Calu3 (cell line): ENCODE results near the gene SLC7A6. TPM values are rescaled to one million over a fixed set of nuclear protein-coding genes. Genes with fewer than 3 reads are reported as not detected.

ENCODE experiments used
- BruUV-seq: library from RNA; stranded (reverse); fragments of 400-500 nt; replicated peaks from 2 replicates; lab custom pipeline; 2021; lab: Mats Ljungman, UMichigan
- CTCF ChIA-PET: fragments of 300-600 bp; sonication (Branson Sonifier 250); formaldehyde crosslinking; loops from one replicate; lab custom pipeline; 2022; ENCODE audit warnings: antibody characterized with exemption; lab: Charles Lee
- DNase-seq: peaks from one replicate; pipeline ENCODE4 v3.0.0; 2022
- H3K27ac Mint-ChIP-seq: one replicate; pipeline ENCODE4 v1.8.0; 2022; ENCODE audit warnings: mixed read lengths; ENCODE audit not compliant: unreplicated experiment
- H3K27me3 Mint-ChIP-seq: one replicate; pipeline ENCODE4 v1.8.0; 2022; ENCODE audit warnings: mixed read lengths; ENCODE audit not compliant: unreplicated experiment
- H3K36me3 Mint-ChIP-seq: one replicate; pipeline ENCODE4 v1.8.0; 2022; ENCODE audit warnings: mild to moderate bottlenecking, moderate library complexity, mixed read lengths; ENCODE audit not compliant: insufficient read depth, unreplicated experiment
- H3K4me1 Mint-ChIP-seq: one replicate; pipeline ENCODE4 v1.8.0; 2022; ENCODE audit warnings: mild to moderate bottlenecking, low read depth, mixed read lengths; ENCODE audit not compliant: unreplicated experiment
- H3K4me3 Mint-ChIP-seq: one replicate; pipeline ENCODE4 v1.8.0; 2022; ENCODE audit warnings: mild to moderate bottlenecking, low read depth, moderate library complexity, mixed read lengths; ENCODE audit not compliant: unreplicated experiment
- H3K9me3 Mint-ChIP-seq: one replicate; pipeline ENCODE4 v1.8.0; 2022; ENCODE audit warnings: low read depth, mixed read lengths; ENCODE audit not compliant: unreplicated experiment
- intact Hi-C: fragments of 100-400 bp; cut with micrococcal nuclease; formaldehyde crosslinking; loops from one replicate; pipeline ENCODE4 v1.10.0; 2022; ENCODE audit not compliant: unreplicated experiment
- total RNA-seq: library from RNA; stranded (reverse); gene quantifications from 2 replicates; pipeline ENCODE4 v1.2.3, GENCODE V29; 2022
- TF ChIP-seq, protein P1 (sequence below): fragments of 200-600 bp; IDR thresholded peaks from one replicate; pipeline ENCODE4 v1.8.0; 2022; ENCODE audit warnings: antibody characterized with exemption; ENCODE audit not compliant: unreplicated experiment

SLC7A6 gene
- total RNA-seq, 1 experiment from 2014 or later = 45.4 TPM

GRCh38 chr16:68284847-68285246, 20.5 kb downstream of the SLC7A6 start:
- H3K4me1 Mint-ChIP-seq = no peaks in the 10 kb centered on the region
- intact Hi-C loops = loop anchor here (1.0 kb wide), 1 partner anchor 19 kb away; no protein-coding TSS in a partner anchor
- CTCF ChIA-PET = interaction anchor here (0.6 kb wide), 1 partner anchor 20 kb away, joined by 4 read pairs; no protein-coding TSS in a partner anchor

DNA sequence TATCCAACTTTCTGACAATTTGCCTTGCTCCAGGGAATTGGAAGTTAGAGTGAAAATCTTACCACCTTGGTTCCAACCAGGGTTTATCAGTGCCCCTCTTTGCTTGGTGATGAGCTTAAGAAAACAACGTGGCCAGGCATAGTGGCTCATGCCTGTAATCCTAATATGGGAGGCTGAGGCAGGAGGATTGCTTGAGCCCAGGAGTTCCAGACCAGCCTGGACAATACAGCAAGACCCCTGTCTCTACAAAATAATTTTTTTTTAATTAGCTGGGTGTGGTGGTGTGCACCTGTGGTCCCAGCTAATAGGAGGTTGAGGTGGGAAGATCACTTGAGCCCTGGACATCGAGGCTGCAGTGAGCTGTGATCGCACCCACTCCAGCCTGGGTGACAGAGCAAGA, 21.4 kb downstream of the SLC7A6 start:
- CTCF ChIA-PET = interaction anchor here (0.7 to 1.5 kb wide), 2 partner anchors 11 to 15 kb away, joined by 3 to 7 read pairs; no protein-coding TSS in a partner anchor
- intact Hi-C loops = no loop called here
- Mint-ChIP-seq H3K4me3 (no peak overlapping the region), H3K4me1 (no peaks in the 10 kb centered on the region), H3K9me3 (no peaks in the 10 kb centered on the region), H3K27me3 (no peaks in the 10 kb centered on the region), H3K36me3 (peaks cover 19% of the 10 kb centered on the region), H3K27ac (no peak overlapping the region)
- TF ChIP-seq, protein P1, sequence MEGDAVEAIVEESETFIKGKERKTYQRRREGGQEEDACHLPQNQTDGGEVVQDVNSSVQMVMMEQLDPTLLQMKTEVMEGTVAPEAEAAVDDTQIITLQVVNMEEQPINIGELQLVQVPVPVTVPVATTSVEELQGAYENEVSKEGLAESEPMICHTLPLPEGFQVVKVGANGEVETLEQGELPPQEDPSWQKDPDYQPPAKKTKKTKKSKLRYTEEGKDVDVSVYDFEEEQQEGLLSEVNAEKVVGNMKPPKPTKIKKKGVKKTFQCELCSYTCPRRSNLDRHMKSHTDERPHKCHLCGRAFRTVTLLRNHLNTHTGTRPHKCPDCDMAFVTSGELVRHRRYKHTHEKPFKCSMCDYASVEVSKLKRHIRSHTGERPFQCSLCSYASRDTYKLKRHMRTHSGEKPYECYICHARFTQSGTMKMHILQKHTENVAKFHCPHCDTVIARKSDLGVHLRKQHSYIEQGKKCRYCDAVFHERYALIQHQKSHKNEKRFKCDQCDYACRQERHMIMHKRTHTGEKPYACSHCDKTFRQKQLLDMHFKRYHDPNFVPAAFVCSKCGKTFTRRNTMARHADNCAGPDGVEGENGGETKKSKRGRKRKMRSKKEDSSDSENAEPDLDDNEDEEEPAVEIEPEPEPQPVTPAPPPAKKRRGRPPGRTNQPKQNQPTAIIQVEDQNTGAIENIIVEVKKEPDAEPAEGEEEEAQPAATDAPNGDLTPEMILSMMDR = no peak
- no TSS peak for BruUV-seq
- no peak for DNase-seq

More at GRCh38 chr16:68284847-68285246, 20.5 kb downstream of the SLC7A6 start:
- H3K4me3 Mint-ChIP-seq = no peak overlapping the region
- no peaks in the 10 kb centered on the region for H3K9me3 Mint-ChIP-seq
- no peak for DNase-seq
- BruUV-seq = no TSS peak
- no peak overlapping the region for H3K27ac Mint-ChIP-seq
- no peaks in the 10 kb centered on the region for H3K27me3 Mint-ChIP-seq
- H3K36me3 Mint-ChIP-seq = peaks cover 19% of the 10 kb centered on the region
- TF ChIP-seq, protein P1 = no peak

- peaks cover 22% of the 10 kb centered on the region for H3K36me3 Mint-ChIP-seq
- no peak for DNase-seq
- H3K27me3 Mint-ChIP-seq = no peaks in the 10 kb centered on the region
- no TSS peak for BruUV-seq
- no peaks in the 10 kb centered on the region for H3K4me1 Mint-ChIP-seq
- H3K9me3 Mint-ChIP-seq = no peaks in the 10 kb centered on the region
- CTCF ChIA-PET = interaction anchor here (0.7 to 1.5 kb wide), 3 partner anchors 10 to 26 kb away, joined by 3 to 7 read pairs (median 3); no protein-coding TSS in a partner anchor
- intact Hi-C loops = no loop called here
- no peak overlapping the region for H3K4me3 Mint-ChIP-seq
- TF ChIP-seq, protein P1 = no peak
- no peak overlapping the region for H3K27ac Mint-ChIP-seq
Measured at GRCh38 chr16:68286153-68287074, 22.1 kb downstream of the SLC7A6 start.

GRCh38 chr16:68287276-68288251, 23.2 kb downstream of the SLC7A6 start:
- H3K27me3 Mint-ChIP-seq = no peaks in the 10 kb centered on the region
- no peak overlapping the region for H3K4me3 Mint-ChIP-seq
- intact Hi-C loops = no loop called here
- no peak overlapping the region for H3K27ac Mint-ChIP-seq
- H3K9me3 Mint-ChIP-seq = no peaks in the 10 kb centered on the region
- CTCF ChIA-PET = interaction anchor here (1.5 kb wide), 1 partner anchor 13 kb away, joined by 3 read pairs; no protein-coding TSS in a partner anchor
- H3K36me3 Mint-ChIP-seq = peaks cover 20% of the 10 kb centered on the region
- TF ChIP-seq, protein P1 = no peak
- BruUV-seq = no TSS peak
- DNase-seq = no peak
- H3K4me1 Mint-ChIP-seq = no peaks in the 10 kb centered on the region
